GM12865 (cell line): ENCODE measurements around the gene DNMT1.

Experiments
- DNase-seq: peaks from one replicate; pipeline ENCODE4 v3.0.0; 2010; ENCODE audit warnings: low read depth
- H3K4me3 ChIP-seq: 2 replicates; pipeline ENCODE4 v1.5.1; 2011; ENCODE audit warnings: mild to moderate bottlenecking, low read depth, low read length, control low read depth
- TF ChIP-seq, protein P1 (sequence below): IDR thresholded peaks from 2 replicates; pipeline ENCODE4 v1.5.1; 2011; ENCODE audit warnings: low read length, control low read depth, low read depth, inconsistent platforms; ENCODE audit not compliant: insufficient read depth; ENCODE audit errors: missing control alignments

DNMT1 gene

DNA sequence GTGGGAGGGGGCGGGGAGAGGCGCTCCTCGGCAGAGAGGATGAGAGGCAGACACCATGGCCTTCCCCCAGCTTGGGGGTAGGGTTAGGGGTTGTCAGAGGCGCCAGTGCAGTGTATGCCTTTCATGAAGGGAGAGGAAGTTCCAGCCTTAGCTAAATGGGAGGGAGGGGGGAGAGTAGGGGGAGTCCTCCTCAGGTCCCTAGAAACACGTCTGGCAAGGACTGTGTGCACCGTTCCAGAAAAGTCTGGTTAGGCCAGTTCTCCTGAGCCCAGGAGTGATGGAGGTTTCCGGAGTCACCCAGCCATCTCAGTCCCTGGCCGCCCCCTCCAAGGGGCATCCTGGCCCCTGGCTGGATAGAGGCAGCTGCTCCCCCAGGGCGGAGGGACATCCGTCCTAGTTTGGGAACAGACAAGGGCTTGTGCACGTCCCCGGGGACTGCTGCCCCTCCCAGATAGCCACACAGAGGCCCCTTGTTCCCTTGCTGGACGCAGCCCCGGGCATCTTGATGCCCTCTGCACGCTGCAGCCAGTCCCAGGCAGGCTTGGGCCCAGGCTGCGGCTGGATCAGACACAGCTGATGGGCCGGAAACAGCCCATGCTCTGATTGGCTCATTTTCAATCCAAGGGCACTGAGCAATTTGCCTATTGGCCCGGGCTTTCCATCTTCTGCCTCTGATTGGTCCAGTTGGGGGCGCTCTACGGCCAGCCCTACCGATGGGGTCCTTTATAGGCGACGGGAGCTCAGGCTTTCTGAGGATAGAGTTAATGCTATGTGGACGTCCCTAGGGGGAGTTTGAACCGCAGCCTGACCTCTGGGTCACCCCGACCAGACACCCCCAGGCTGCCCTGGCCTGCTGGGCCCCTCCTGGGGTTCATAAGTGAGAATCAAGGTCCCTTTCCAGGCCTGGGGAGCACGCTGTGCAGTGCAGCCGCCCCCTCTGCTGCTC lies 32.5 kb upstream of the DNMT1 start:
- no peak for DNase-seq
- TF ChIP-seq, protein P1, sequence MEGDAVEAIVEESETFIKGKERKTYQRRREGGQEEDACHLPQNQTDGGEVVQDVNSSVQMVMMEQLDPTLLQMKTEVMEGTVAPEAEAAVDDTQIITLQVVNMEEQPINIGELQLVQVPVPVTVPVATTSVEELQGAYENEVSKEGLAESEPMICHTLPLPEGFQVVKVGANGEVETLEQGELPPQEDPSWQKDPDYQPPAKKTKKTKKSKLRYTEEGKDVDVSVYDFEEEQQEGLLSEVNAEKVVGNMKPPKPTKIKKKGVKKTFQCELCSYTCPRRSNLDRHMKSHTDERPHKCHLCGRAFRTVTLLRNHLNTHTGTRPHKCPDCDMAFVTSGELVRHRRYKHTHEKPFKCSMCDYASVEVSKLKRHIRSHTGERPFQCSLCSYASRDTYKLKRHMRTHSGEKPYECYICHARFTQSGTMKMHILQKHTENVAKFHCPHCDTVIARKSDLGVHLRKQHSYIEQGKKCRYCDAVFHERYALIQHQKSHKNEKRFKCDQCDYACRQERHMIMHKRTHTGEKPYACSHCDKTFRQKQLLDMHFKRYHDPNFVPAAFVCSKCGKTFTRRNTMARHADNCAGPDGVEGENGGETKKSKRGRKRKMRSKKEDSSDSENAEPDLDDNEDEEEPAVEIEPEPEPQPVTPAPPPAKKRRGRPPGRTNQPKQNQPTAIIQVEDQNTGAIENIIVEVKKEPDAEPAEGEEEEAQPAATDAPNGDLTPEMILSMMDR, result no peak
- no peak overlapping the region for H3K4me3 ChIP-seq

DNA sequence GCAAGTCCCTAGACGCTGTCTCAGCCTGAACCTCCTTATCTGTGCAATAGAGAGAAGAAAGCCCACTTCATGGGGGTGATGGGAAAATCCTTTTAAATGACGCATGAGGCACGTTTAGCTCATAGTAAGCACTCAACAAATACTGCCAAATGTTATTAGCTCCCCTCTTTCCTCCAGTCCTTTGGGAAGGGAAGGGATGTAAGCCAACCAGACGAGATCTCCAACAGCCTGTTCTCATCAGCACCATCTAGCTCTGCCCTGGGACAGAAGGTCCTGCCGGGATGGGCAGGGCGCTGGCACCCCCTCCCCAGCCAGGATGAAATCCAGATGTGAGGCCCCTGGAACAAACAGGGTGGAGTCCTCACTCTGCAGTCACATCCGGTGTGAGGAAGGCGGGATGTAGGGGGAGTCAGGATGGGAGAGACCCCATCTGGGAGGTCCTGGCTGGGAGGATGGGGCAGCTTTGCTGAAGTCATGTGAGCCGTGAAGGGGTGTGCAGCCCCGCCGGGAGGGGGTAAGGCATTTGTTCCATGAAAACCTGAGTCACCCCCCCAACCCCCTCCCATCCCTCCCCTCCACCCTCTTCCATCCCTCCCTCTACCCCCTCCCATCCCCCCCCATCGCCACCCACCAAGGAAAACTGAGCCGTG lies 31.7 kb upstream of the DNMT1 start:
- no peak for DNase-seq
- TF ChIP-seq, protein P1, result no peak
- H3K4me3 ChIP-seq, result no peak overlapping the region

DNA sequence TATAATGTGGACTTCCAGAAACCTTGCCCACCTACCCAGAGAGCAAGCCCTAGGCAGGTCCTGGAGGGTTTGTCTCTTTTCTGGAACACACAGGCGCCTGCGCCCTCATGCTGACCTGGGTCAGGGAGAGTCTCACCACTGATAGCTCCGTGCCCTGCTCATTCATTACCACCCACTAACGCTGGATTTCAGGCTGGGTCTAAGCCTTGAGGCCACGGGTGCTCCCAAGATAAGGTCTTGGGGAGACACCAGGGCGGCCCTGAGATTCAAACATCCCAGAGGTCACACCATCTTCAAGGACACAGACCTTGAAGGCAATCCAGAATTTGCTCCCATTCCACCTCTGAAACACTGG lies 31.2 kb upstream of the DNMT1 start:
- H3K4me3 ChIP-seq, result no peak overlapping the region
- no peak for DNase-seq
- TF ChIP-seq, protein P1, result no peak

DNA sequence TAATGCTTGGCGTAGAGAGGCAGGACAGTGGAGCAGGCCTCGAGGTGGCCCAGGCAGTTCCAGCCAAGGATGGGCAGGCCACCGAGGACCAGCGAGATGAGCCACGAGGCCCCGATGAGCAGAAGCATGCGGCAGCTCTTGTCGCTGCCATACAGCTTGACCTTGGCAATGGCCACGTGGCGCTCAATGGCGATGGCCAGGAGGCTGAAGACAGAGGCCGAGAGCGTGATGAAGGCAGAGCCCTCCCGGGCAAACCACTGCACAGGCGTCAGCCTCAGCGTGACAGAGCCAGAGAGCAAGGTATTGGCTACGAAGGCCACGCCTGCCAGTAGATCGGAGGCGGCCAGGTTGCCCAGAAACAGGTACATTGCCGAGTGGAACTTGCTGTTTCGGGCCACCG lies 29.6 kb upstream of the DNMT1 start:
- TF ChIP-seq, protein P1, result no peak
- H3K4me3 ChIP-seq, result no peak overlapping the region
- DNase-seq, result no peak

DNA sequence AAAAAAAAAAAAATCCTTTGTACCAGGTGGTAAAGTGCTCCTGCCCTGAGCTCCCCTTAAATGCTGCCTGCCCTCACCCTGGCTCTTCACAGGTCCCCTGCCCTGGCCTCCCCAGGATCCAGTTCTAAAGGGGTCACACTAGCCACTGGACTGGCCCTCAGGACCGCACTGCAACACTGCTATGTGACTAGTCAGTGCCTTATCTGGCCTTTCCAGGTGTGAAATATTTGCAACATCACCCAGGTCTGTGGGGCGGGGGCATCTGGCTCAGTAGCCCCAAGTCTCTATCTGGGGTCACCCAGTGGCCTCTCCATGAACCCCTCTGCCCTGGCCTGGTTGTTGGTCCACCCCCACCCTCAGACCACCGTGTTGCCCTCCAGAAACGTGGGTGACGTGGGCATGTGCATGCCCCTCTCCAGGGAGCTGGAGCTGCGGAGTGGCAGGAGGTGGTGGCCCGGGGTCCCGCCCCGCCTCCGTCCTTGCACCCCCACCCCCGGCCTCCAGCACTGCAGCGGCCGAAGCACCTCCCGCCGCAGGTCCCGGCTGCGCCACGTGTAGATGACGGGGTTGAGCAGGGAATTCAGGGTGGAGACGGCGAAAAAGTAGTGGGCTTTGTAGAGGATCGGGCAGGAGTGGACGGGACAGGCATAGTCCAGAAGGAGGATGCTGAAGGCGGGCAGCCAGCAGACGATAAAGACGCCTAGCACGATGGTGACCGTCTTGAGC lies 28.9 kb upstream of the DNMT1 start:
- H3K4me3 ChIP-seq, result no peak overlapping the region
- TF ChIP-seq, protein P1, result no peak
- DNase-seq, result no peak

DNA sequence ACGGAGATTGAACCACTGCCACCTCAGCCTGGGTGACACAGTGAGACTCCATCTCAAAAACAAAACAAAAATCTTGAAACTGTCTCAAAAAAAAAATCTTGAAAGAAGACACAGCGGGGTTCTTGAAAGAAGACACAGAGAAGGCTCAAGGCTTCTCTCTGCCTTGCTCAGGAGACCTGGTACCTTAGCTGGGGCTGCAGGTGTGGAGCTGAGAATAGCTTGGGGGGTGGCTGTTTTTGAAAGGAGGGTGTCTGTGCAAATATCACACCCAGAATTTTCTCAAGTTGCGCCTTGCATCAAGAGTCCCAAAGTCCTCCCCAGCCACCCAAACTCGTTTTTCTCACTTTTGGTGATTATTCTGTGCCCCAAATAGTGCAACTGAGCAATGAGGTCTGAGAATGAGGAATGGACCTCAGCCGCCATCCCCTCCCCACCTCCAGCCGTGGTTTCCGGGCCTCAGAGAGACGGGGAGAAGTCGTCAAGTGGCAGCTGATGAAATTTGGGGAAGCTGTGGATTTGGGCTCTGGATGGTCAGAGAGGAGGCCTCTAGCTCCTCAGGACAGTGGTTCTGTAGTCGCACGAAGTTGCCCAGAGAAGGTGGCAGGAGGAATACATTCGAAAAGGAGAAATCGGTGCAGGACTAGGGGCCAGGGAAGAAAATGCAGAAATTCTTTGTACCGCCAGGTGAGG lies 27.6 kb upstream of the DNMT1 start:
- no peak overlapping the region for H3K4me3 ChIP-seq

More for the DNA sequence above, 27.6 kb upstream of the DNMT1 start:
- DNase-seq, result no peak
- TF ChIP-seq, protein P1, result no peak
